D721Med (cell line): ENCODE data around the gene PRCP.

Experiments
- DNase-seq: peaks from one replicate; pipeline ENCODE4 v3.0.0; 2011; ENCODE audit warnings: low spot score; ENCODE audit not compliant: insufficient read length
- FAIRE-seq: peaks from 2 replicates; lab custom pipeline; 2011; peaks lifted over from hg19 to GRCh38; lab: Jason Lieb, UNC
- TF ChIP-seq, protein P1 (sequence below): IDR thresholded peaks from 2 replicates; pipeline ENCODE4 v1.5.1; 2012; ENCODE audit warnings: mild to moderate bottlenecking, control low read depth; ENCODE audit not compliant: insufficient read depth; ENCODE audit errors: missing control alignments

Gene PRCP

DNA sequence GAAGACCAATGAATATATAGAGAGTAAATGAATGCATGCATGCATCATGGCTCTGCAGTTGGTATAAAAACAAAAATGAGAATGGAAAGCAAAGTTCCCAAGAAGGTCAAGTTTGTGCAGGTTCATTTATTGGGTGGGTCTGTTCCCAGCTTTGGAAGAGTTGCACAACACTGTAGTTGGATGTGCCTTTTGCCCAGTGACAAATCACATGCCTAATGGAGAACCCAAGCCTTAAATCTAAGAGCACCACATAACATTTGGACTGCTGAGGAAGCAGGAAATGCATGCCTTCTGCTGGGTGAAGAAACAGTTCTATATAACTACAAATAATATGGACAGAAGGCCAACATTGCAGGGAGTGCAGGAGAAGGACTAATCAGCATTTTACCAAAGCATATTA, 30.6 kb downstream of the PRCP start:
- DNase-seq (no peak), FAIRE-seq (no peak)
- TF ChIP-seq, protein P1, sequence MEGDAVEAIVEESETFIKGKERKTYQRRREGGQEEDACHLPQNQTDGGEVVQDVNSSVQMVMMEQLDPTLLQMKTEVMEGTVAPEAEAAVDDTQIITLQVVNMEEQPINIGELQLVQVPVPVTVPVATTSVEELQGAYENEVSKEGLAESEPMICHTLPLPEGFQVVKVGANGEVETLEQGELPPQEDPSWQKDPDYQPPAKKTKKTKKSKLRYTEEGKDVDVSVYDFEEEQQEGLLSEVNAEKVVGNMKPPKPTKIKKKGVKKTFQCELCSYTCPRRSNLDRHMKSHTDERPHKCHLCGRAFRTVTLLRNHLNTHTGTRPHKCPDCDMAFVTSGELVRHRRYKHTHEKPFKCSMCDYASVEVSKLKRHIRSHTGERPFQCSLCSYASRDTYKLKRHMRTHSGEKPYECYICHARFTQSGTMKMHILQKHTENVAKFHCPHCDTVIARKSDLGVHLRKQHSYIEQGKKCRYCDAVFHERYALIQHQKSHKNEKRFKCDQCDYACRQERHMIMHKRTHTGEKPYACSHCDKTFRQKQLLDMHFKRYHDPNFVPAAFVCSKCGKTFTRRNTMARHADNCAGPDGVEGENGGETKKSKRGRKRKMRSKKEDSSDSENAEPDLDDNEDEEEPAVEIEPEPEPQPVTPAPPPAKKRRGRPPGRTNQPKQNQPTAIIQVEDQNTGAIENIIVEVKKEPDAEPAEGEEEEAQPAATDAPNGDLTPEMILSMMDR = no peak

DNA sequence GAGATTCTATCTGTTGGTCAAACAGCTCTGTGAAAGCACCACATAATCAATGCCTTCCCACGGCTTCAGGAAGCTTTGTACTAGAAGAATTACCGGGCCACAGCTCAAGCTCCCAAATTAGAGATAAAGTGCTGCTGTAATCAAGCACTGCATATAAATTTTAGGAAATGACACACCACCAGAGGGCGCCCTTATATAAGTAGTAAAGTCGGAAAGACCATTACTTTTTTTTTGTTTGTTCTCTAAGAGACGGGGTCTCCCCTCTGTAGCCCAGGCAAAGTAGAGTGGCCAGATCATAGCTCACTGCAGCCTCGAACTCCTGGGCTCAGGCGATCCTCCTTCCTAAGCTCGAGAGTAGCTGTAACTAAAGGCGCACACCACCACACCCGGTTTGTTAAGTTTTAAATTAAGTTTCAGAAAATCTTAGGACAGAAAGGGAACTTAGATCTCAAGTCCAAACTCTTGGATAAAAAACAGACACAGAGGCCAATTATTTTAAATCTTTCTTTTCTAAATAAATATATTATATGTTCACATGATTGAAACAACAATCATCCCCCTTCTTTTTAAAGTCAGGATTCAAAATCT, 32.6 kb downstream of the PRCP start:
- DNase-seq (peak; percentile 35), FAIRE-seq (no peak)
- TF ChIP-seq, protein P1 = peak; percentile 75

DNA sequence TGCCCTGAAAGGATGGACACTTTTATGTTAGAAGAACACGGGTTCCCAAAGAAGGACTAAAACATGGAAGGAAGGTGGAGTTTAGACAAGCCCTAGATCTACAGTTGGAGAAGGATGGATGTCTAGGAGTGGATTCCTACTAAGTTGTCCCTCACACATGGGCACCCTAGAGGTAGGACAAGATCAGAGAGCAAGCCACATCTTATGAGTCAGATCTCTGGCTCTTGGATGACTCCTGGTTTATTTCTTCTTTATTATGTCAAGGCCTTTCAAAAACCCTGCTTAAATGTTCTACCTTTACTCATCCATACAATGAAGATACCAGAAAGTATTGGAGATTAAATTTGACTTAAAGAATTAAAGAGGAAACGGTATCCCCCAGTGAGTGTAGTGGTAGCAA, 34.4 kb downstream of the PRCP start:
- no peak for FAIRE-seq
- DNase-seq = no peak
- TF ChIP-seq, protein P1 = no peak

DNA sequence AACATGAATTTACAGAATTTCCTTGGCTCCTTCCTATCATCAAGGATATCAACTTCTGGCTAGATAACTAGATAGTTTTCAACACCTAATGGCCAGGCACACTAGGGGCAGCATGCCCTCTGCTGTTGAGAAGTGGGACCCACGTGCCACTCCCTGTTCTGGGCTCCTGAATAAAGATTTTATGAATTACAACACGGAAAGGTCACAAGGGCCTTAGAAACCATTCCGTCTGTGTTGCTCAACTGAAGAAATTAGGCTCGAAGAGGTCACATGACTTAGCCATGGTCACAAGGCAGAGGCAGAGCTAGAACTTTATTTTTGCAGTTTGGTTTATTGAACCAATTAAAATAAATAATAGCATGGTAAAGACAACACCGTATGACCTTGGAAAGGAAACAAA, 36.0 kb downstream of the PRCP start:
- TF ChIP-seq, protein P1 = peak; percentile 84
- DNase-seq (no peak), FAIRE-seq (no peak)

DNA sequence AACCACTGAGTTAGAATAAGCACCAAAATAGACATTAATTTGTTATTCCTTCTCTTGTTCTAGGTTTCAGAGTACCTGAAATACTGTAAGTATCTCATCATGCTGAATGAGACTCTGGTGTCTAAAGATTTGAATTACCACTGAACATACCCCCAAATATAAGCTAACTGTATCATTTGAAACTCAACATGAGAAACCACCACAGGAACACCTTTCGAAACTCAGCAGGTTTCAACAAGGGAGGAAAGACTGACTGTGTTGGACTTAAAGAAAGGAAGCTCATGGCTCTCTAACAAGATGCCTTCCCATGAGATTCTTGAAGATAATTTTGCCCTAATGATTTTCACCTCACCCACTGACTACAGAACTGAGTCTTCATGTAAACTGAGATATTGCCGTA, 37.0 kb downstream of the PRCP start:
- no peak for FAIRE-seq
- TF ChIP-seq, protein P1 = no peak
- DNase-seq = no peak

GRCh38 chr11:82862379-82862778, 37.9 kb downstream of the PRCP start:
- TF ChIP-seq, protein P1 = no peak
- FAIRE-seq (no peak), DNase-seq (no peak)

DNA sequence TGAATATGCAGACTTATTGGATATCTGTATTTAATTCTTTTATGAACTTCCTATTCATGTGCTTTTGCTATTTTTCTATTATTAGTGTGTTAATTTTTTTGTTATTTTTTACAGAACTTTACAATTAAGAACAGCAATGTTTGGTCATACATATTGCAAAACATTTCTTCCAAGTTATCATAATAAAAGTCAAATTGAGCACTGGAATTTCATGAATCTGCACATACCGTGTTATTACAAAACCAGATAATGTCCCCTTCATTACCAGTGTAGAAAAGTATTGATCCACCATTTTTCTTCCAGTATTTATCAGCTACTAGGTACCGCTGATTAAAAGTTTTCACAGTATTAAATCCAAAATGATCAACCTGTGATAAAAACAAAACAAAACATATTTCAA, 40.5 kb downstream of the PRCP start:
- DNase-seq (no peak), FAIRE-seq (no peak)
- TF ChIP-seq, protein P1 = no peak
